GM12873 (cell line): ENCODE data around the gene NUP85.

Experiments
- TF ChIP-seq, protein P1 (sequence below): IDR thresholded peaks from 2 replicates; pipeline ENCODE4 v1.5.1; 2012; ENCODE audit warnings: low read depth, mild to moderate bottlenecking, moderate library complexity, low read length, control low read depth; ENCODE audit not compliant: insufficient read depth; ENCODE audit errors: missing control alignments

NUP85 gene

DNA sequence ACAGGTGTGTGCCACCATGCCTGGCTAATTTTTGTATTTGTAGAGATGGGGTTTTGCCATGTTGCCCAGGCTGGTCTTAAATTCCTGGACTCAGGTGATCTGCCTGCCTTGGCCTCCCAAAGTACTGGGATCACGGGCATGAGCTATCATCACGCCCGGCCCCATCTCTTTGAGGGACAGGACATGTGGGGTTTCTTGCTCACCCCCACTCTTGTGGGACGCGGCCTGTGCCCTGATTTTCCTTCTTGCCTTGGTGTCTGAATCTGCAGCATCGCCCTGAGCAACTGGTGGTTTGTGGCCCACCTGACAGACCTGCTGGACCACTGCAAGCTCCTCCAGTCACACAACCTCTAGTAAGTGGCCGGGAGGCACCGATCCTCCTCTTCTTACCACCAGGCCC lies 25.6 kb downstream of the NUP85 start:
- TF ChIP-seq, protein P1, sequence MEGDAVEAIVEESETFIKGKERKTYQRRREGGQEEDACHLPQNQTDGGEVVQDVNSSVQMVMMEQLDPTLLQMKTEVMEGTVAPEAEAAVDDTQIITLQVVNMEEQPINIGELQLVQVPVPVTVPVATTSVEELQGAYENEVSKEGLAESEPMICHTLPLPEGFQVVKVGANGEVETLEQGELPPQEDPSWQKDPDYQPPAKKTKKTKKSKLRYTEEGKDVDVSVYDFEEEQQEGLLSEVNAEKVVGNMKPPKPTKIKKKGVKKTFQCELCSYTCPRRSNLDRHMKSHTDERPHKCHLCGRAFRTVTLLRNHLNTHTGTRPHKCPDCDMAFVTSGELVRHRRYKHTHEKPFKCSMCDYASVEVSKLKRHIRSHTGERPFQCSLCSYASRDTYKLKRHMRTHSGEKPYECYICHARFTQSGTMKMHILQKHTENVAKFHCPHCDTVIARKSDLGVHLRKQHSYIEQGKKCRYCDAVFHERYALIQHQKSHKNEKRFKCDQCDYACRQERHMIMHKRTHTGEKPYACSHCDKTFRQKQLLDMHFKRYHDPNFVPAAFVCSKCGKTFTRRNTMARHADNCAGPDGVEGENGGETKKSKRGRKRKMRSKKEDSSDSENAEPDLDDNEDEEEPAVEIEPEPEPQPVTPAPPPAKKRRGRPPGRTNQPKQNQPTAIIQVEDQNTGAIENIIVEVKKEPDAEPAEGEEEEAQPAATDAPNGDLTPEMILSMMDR = no peak

DNA sequence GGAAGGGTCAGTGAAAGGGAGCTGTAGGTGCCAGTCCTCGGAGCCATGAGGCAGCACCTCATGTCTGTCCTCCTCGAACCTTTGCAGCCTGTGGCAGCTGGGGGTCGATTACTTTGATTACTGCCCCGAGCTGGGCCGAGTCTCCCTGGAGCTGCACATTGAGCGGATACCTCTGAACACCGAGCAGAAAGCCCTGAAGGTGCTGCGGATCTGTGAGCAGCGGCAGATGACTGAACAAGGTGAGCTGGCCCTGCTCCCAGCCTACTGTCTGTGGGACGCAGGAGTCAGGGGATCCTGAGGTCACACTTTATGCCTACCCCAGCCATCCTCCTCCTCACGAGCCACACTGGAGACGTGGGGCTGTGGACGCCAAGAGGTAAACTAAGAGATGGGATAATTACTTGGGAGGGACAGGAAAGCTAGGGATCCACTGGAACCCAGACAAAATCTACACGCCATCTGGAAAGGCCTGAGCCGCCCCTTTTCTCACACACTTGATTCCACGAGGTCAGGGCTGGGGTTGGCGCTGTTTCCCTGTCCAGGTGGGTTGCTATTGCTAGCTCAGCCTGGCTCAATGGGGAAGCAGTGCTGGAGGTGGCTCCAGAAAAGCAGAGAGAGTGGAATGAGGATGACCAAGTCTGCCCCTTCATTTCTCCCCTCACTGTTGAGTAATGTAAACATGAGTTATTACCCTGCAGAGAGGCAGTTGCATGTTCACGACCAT lies 26.4 kb downstream of the NUP85 start:
- TF ChIP-seq, protein P1 = no peak

DNA sequence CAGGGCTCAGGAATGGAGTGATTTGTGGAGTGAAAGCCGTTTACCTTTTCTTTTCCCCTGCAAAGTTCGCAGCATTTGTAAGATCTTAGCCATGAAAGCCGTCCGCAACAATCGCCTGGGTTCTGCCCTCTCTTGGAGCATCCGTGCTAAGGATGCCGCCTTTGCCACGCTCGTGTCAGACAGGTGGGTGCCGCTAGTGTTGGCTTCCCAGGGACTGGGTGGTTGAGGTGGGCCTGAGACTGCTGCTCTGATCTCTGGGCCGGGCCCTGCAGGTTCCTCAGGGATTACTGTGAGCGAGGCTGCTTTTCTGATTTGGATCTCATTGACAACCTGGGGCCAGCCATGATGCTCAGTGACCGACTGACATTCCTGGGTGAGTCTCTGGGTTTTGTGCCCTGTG lies 27.3 kb downstream of the NUP85 start:
- TF ChIP-seq, protein P1 = no peak

DNA sequence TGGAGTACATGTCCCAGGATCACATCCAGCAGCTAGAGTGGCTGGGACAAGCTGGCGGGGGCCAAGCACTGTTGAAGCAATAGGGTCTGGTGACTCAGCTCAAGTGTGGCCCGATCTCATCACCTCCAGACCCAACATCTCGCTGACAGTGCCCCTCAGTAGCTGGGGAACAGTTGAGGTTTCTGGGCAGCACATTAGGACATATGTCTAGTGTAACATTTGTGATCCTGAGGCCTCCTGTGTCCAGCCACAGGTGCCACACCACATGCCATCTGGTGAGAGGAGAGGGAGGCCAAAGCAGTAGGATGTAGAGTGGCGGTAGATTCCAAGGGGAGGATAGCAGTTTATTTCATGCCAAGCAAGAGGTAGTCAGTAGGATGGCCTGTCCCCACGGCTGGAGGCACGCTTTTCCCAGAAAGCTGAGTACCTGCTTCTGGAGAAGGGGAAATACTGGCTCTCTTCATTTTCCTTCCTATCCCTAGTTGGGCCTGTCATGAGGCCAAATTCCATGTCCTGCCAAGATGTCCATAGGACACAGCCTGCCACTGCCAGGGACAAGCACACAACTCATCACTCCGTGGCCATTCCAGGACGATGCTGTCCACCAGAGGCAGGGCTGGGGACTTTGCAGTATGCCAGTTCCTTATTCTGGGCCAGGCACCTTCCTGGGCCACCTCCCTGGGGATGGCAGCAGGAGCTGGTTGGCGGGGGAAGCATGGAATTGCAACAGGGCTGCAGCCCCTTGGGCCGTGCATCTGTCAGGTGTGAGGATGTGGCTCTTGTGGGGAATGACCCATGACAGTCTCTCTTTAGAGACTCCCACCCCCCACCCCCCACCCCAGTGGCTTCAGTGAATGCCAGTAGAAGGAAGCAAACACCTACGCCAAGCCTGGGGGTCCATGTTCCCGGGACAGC lies 31.9 kb downstream of the NUP85 start:
- TF ChIP-seq, protein P1 = no peak

DNA sequence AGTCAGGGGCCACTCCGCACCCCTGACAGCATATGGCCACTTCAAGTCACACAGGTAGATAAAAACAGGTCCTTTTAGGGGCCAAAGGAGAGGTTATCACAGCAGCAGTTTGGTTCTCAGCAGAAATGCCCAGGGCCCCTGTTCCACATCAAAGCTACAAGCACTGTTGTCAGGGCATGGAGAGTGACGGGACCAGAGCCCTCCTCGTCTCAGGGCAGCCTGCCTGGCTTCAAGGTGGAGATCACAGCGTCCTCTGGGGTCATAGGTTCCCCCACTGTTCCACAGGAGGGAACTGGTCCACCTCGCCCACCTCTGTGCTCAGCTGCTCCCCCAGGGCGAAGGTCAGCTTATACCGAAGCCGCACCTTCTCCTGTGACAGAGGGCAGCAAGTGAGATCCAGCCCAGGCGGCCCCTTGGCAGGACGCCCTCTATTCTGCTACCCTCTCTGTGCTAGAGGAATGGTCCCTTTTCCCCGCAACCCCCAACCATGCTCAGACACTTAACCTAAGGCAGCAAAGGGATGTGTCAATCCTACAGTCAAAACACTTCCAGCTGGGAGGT lies 32.6 kb downstream of the NUP85 start:
- TF ChIP-seq, protein P1 = no peak

DNA sequence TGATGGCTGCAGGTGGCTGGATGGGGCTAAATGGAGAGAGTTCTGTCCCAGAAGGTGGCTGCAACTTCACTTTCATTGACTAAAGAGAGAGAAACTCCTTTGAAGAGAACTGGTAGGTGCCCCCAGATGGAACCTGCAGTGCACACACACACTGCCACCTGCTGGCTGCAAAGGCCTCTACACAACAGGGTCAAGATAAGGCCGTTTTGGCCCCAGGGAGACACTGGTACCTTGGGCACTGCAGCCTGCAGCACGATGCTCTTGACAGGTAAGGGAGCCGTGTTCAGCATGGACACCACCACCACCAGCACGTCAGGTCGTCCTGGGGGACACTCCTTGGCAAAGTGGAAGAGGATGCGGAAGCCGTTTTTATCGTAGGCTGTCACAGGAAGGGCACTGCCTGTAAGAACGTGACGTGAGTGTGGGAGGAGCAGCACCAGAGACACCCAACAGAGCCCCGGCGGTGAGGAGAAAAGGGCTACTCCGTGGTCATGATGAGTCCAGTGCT lies 33.3 kb downstream of the NUP85 start:
- TF ChIP-seq, protein P1 = peak; percentile 96

DNA sequence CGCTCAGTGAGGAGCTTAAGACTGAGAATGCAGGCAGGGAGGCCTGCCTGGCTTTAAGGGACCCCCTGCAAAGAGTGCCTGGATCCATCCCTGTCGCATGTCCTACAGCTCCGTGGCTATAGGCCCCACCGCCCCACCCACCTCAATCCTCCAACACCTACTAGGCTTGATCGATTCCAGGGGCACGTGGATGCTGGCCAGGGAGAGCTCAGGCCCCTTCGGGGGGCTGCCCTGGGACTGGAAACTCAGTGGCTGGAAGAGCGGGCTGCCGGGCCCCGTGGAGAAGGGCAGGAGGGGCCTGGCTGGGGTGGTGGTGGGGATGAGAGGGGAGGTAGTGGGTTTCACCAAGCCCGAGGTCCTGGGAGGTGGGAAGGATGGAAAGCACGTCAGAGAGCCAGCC lies 33.7 kb downstream of the NUP85 start:
- TF ChIP-seq, protein P1 = no peak
